Psoas muscle (tissue), 8 donors: Measurements from ENCODE around the gene GRIA1. TPM values are rescaled to one million over a fixed set of nuclear protein-coding genes. Genes with fewer than 3 reads are reported as not detected.

Experiments
- ATAC-seq, 4 donors: fragments of 200-7000 bp; cut with Tn5 transposase; one replicate each; pipeline ENCODE4 v1.9.1; 2020; ENCODE audit warnings: moderate library complexity in 3 of 4, mild to moderate bottlenecking in 2 of 4
- DNase-seq, 2 donors: peaks; one replicate each; pipeline ENCODE4 v3.0.0-alpha.2; 2020
- H3K27ac ChIP-seq: fragments of 200-600 bp; one replicate; pipeline ENCODE4 v1.8.0; 2022
- H3K27me3 ChIP-seq, 3 donors: fragments of 200-600 bp in 1 of 3; one replicate each; pipeline versions ENCODE4 v1.6.1 to v1.8.0; 2013 to 2022; ENCODE audit warnings: low read length in 2 of 3, mild to moderate bottlenecking in 2 of 3, moderate library complexity in 1 of 3; ENCODE audit not compliant: insufficient read depth in 3 of 3
- H3K36me3 ChIP-seq, 2 donors: fragments of 200-600 bp in 1 of 2; one replicate each; pipeline versions ENCODE4 v1.6.1 to v1.8.0; 2013 to 2022; ENCODE audit warnings: low read depth in 1 of 2, mild to moderate bottlenecking in 1 of 2, moderate library complexity in 1 of 2; ENCODE audit not compliant: insufficient read depth in 1 of 2
- H3K4me1 ChIP-seq: fragments of 200-600 bp; one replicate; pipeline ENCODE4 v1.8.0; 2022
- H3K4me3 ChIP-seq: fragments of 200-600 bp; one replicate; pipeline ENCODE4 v1.8.0; 2022; ENCODE audit warnings: mild to moderate bottlenecking
- H3K9me3 ChIP-seq: fragments of 200-600 bp; one replicate; pipeline ENCODE4 v1.8.0; 2022
- WGBS, 3 donors: extraction: QIAGEN DNeasy Blood & Tissue Kit; methylation state at CpG; one replicate each; pipeline versions ENCODE4 v1.1.6 to v1.1.7; 2013; 5-methylcytosine and 5-hydroxymethylcytosine counted together
- intact Hi-C, 2 donors: fragments of 100-400 bp; cut with DNase I; formaldehyde crosslinking; loops; one replicate each; pipeline versions ENCODE4 v1.11.0 to v1.14.2; 2022
- polyA plus RNA-seq, 3 donors: library from polyadenylated mRNA; stranded (reverse); fragments of 200-250 nt; gene quantifications; one replicate each; pipeline ENCODE4 v1.2.3, GENCODE V29; 2013
- total RNA-seq, 4 donors: library from RNA; stranded (reverse); fragmentation: NEBNext Ultra II Directional in 2 of 4; extraction: Animal tissue kit (Norgen Biotek cat#: 25700) in 2 of 4; gene quantifications; one replicate each; pipeline versions ENCODE4 v1.2.1 to v1.2.4, GENCODE V29; 2021 to 2023
- TF ChIP-seq, protein P1 (sequence below): fragments of 200-600 bp; IDR thresholded peaks from one replicate; pipeline ENCODE4 v1.8.0; 2022; ENCODE audit warnings: antibody characterized with exemption
- donor health status: healthy with polysubstance abuse.
- donor health status: DM: no; HTN: no; CAD: no; lungs with moderate emphysema.
- donor health status: Bipolar disorder and iron deficiency.
- donor health status: healthy.
- donor health status: DM: yes; HTN: yes; CAD: no.
- donor health status: DM: no; HTN: no; CAD: no.
- donor health status: DM: no; HTN: no; CAD: no.
- donor health status: DM: yes; HTN: yes; CAD: no.

GRIA1 gene
- total and polyA plus RNA-seq, 7 donors = 0.03 to 0.49 (median 0.28) TPM; not detected in 2

DNA sequence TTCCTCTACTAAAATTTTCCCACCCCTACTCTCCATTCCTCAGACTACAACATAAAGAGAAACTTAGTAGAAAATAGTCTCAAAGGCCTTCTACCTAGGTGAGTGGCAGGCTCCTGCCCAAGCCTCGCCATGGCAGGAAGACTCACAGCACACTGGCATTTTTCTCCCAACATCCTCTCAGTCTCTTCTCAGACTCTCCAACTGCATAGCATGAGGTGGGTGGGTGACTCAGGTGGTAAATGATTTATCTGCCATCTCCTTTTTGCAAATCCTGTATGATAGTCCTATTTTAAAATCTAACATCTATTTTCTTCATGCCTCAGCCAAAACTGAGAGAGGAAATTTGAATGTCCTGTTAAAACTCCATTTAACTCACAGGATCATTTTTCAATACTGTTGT is 33.5 kb upstream of the GRIA1 start:
- WGBS, 3 donors = 84 to 92% (median 86%) methylated on average over 1 of the region's 1 CpG
- no peak for DNase-seq
- Histone ChIP-seq H3K27me3 (no peaks in the 10 kb centered on the region), H3K4me1 (no peaks in the 10 kb centered on the region), H3K9me3 (no peaks in the 10 kb centered on the region), H3K4me3 (no peak overlapping the region), H3K36me3 (no peaks in the 10 kb centered on the region), H3K27ac (no peak overlapping the region)
- intact Hi-C loops = no loop called here
- TF ChIP-seq, protein P1, sequence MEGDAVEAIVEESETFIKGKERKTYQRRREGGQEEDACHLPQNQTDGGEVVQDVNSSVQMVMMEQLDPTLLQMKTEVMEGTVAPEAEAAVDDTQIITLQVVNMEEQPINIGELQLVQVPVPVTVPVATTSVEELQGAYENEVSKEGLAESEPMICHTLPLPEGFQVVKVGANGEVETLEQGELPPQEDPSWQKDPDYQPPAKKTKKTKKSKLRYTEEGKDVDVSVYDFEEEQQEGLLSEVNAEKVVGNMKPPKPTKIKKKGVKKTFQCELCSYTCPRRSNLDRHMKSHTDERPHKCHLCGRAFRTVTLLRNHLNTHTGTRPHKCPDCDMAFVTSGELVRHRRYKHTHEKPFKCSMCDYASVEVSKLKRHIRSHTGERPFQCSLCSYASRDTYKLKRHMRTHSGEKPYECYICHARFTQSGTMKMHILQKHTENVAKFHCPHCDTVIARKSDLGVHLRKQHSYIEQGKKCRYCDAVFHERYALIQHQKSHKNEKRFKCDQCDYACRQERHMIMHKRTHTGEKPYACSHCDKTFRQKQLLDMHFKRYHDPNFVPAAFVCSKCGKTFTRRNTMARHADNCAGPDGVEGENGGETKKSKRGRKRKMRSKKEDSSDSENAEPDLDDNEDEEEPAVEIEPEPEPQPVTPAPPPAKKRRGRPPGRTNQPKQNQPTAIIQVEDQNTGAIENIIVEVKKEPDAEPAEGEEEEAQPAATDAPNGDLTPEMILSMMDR = no peak
- ATAC-seq = no peak

DNA sequence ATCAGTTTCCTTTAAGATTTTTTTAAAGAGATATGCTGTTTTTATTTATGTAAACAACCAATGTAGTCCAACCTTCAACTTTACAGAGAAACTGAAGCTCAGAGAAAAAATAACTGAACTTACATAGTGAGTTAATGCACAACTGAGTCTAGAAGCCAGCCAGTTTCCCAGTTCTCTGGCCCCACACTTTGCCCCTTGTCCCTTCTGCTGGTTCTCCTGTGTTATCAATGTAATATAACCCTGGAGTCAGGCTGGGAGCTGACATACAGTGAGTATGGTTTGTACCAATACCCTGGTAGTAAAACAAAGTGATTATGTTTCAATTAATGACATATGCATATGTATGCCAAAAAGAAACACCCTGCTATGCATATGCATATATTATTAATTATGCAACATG is 32.2 kb upstream of the GRIA1 start:
- no peak overlapping the region for H3K4me3 ChIP-seq
- intact Hi-C loops = no loop called here
- DNase-seq = no peak

DNA sequence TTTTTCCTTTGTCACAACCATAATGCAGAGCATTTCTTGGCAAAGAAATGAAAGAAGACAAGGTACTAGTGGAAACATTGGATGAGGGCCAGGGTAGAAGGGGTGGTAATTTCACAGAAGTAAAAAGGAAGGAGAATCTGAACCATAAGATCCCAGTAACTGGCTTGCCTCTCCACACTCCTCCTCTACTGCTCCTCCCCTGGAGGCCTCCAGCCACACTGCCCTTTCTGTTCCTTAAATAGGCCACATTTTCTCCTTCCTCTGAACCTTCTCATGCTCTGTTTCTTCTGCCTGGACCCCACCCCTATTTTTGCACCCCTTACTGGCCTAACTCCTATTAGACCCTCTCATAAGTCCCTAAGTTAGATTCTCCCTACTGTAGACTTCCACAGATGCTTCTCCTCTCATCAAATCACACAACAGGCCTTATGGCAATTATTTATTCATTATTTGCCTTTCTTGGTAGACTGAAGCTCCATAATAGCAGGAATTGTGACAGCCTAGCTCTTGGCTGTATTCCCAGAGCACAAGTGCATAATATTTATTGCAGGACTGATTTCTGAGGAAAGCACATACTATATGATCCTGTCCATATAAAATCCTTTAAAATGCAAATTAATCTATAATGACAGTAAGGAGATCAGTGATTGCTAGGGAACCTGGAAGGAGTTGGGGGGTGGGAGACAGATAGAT is 31.3 kb upstream of the GRIA1 start:
- no peaks in the 10 kb centered on the region for H3K27me3 ChIP-seq
- no peak overlapping the region for H3K4me3 ChIP-seq
- intact Hi-C loops = no loop called here
- TF ChIP-seq, protein P1 = no peak
- no peak overlapping the region for H3K27ac ChIP-seq
- no peaks in the 10 kb centered on the region for H3K9me3 ChIP-seq
- H3K36me3 ChIP-seq = no peaks in the 10 kb centered on the region
- H3K4me1 ChIP-seq = no peaks in the 10 kb centered on the region
- ATAC-seq (no peak), DNase-seq (no peak)

More for the DNA sequence above, 32.2 kb upstream of the GRIA1 start:
- Histone ChIP-seq H3K27ac (no peak overlapping the region), H3K9me3 (no peaks in the 10 kb centered on the region), H3K36me3 (no peaks in the 10 kb centered on the region), H3K4me1 (no peaks in the 10 kb centered on the region), H3K27me3 (no peaks in the 10 kb centered on the region)
- TF ChIP-seq, protein P1 = no peak
- ATAC-seq = no peak

DNA sequence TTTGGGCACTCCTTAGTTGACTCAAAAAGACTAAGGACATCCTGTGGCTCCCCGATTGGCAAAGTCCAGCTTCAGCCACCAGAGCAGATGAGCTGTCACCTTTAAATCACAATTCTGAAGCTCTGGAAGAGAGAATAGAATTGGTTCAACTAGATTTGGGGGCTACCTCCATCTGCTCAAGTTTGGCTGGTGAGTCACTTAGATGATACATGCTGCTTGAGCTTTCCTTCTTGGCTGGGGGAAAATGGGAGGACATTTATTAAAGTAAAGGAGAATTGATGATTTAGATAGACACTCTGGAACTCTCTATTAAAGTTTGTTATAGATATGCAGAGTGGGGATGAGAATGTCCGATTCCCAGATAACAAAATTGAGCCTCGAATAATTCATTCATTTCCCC is 30.0 kb upstream of the GRIA1 start:
- Histone ChIP-seq H3K9me3 (no peaks in the 10 kb centered on the region), H3K27ac (no peak overlapping the region), H3K4me3 (no peak overlapping the region), H3K27me3 (no peaks in the 10 kb centered on the region), H3K36me3 (no peaks in the 10 kb centered on the region), H3K4me1 (no peaks in the 10 kb centered on the region)
- WGBS, 3 donors = 87 to 88% (median 88%) methylated on average over 3 of the region's 3 CpGs
- DNase-seq (no peak), ATAC-seq (no peak)
- TF ChIP-seq, protein P1 = no peak
- intact Hi-C loops = no loop called here

DNA sequence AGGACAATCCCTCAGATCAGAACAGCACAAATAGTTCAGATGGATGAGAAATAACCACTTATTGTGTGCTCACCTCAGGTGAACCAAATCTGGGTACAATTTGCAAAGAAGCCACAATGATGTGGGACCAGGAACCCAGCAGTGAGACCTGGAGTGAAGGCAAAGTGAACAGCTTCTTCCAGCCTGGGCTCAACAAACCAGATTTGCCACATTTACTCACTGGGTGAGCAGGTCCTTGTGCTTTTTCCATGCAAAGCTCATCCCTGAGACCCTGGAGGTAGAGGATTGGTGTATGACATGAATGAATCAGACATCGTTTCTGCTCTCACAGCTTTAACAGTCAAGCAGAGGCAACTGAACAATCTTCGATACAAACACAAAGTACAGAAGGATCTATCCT is 29.1 kb upstream of the GRIA1 start:
- H3K9me3 ChIP-seq = no peaks in the 10 kb centered on the region
- ATAC-seq (no peak), DNase-seq (no peak)
- WGBS, 3 donors = 85 to 88% (median 88%) methylated on average over 2 of the region's 2 CpGs
- no peak overlapping the region for H3K4me3 ChIP-seq
- no peak overlapping the region for H3K27ac ChIP-seq
- no peaks in the 10 kb centered on the region for H3K36me3 ChIP-seq
- H3K27me3 ChIP-seq = no peaks in the 10 kb centered on the region
- TF ChIP-seq, protein P1 = no peak
- intact Hi-C loops = no loop called here
- H3K4me1 ChIP-seq = no peaks in the 10 kb centered on the region
